Stimulated activated CD4-positive, alpha-beta T cell treated with anti-CD3 and anti-CD28 coated beads, Interleukin-1b, Interleukin-23, amount 100 ng/mL, for 1 hour (primary cell): Measurements from ENCODE around the gene TBC1D14.
"Not testable (repeated sequence)": the region's sequence is repeated elsewhere in the genome, so short reads cannot be mapped to it uniquely, and the experiment has no call there.

Source experiments
- DNase-seq, 2 donors: peaks; one replicate each; pipeline ENCODE4 v3.0.0-alpha.2; 2020; ENCODE audit warnings: low read depth in 2 of 2

Gene TBC1D14

GRCh38 chr4:7079909-7080308 lies 170.3 kb downstream of the TBC1D14 start:
- not testable (repeated sequence) for DNase-seq
